Measurements from ENCODE around the gene WFIKKN1.

WFIKKN1 gene

GRCh38 chr16:657487-657886, 26.7 kb downstream of the WFIKKN1 start:
- H3K27ac ChIP-seq (ENCODE audit: low read depth, low read length): no peak overlapping the region
- H3K9me2 ChIP-seq (replicated peaks; ENCODE audit: control insufficient read depth, low read length): no peaks in the 10 kb centered on the region
- no peaks in the 10 kb centered on the region for H4K20me1 ChIP-seq (ENCODE audit: control insufficient read depth, insufficient read depth, low read depth, low read length)
- no peaks in the 10 kb centered on the region for H3K9me3 ChIP-seq (ENCODE audit: control insufficient read depth, insufficient read depth, low read length)
- H3K4me3 ChIP-seq (ENCODE audit: low read length): no peak overlapping the region
- H3K27me3 ChIP-seq (ENCODE audit: control insufficient read depth, low read length): no peaks in the 10 kb centered on the region
- no peak for TF ChIP-seq EZH2phosphoT487 (IDR thresholded peaks at IDR 0.05; ENCODE audit: borderline replicate concordance, low read length)
- TF ChIP-seq, protein P1, sequence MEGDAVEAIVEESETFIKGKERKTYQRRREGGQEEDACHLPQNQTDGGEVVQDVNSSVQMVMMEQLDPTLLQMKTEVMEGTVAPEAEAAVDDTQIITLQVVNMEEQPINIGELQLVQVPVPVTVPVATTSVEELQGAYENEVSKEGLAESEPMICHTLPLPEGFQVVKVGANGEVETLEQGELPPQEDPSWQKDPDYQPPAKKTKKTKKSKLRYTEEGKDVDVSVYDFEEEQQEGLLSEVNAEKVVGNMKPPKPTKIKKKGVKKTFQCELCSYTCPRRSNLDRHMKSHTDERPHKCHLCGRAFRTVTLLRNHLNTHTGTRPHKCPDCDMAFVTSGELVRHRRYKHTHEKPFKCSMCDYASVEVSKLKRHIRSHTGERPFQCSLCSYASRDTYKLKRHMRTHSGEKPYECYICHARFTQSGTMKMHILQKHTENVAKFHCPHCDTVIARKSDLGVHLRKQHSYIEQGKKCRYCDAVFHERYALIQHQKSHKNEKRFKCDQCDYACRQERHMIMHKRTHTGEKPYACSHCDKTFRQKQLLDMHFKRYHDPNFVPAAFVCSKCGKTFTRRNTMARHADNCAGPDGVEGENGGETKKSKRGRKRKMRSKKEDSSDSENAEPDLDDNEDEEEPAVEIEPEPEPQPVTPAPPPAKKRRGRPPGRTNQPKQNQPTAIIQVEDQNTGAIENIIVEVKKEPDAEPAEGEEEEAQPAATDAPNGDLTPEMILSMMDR (IDR thresholded peaks at IDR 0.05; ENCODE audit: low read depth, low read length, poor library complexity, severe bottlenecking): no peak
- no peaks in the 10 kb centered on the region for H3F3A ChIP-seq (ENCODE audit: control insufficient read depth, insufficient read depth)
- peaks cover 73% of the 10 kb centered on the region for H3K36me3 ChIP-seq (ENCODE audit: control insufficient read depth, low read length)
- no peak overlapping the region for H3K4me2 ChIP-seq (ENCODE audit: low read length)
- no peaks in the 10 kb centered on the region for H3K79me2 ChIP-seq (ENCODE audit: control insufficient read depth, low read length)
- peaks cover 12% of the 10 kb centered on the region for H3K4me1 ChIP-seq (ENCODE audit: control insufficient read depth, low read length)

DNA sequence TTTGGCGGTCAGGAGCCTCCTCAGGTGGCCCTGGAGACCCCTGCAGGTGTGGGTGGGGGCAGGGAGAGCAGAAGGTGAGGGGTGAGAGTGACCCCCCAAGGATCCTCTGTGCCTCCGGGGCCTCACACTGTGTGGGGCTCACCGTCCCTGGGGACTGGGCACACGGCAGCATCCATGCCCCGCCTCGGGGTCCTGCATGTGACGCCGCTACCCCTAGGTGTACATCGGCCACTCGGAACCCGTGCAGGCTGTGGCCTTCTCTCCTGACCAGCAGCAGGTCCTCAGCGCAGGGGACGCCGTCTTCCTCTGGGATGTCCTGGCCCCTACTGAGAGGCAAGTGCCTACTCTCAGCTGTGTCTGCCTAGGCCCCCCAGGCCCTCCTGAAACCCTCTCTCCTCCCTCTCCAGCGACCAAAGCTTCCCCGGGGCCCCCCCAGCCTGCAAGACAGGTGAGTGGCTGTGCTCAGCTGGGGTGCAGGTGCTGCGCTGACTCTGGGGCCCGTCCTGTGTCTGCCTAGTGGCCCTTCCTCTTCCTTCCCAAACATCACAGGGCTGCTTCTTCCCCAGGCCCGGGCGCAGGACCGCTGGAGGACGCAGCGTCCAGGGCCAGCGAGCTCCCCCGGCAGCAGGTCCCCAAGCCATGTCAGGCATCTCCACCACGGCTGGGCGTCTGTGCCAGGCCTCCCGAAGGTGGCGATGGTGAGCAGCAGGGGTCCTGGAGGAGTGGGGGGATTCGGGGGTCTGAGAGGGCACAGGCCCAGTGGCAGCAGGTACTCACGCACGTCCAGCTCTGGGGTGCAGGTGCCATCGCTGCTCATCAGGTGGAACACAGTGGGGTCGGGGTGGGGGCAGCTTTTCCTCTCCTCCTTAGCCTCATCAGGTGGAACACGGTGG, 28.1 kb downstream of the WFIKKN1 start:
- H3K4me3 ChIP-seq (ENCODE audit: low read length): no peak overlapping the region
- H3K4me2 ChIP-seq (ENCODE audit: low read length): no peak overlapping the region
- no peaks in the 10 kb centered on the region for H3K79me2 ChIP-seq (ENCODE audit: control insufficient read depth, low read length)
- no peaks in the 10 kb centered on the region for H3F3A ChIP-seq (ENCODE audit: control insufficient read depth, insufficient read depth)
- no peak for TF ChIP-seq EZH2phosphoT487 (IDR thresholded peaks at IDR 0.05; ENCODE audit: borderline replicate concordance, low read length)
- TF ChIP-seq, protein P1 (IDR thresholded peaks at IDR 0.05; ENCODE audit: low read depth, low read length, poor library complexity, severe bottlenecking): peak; percentile 34
- H3K4me1 ChIP-seq (ENCODE audit: control insufficient read depth, low read length): peaks cover 12% of the 10 kb centered on the region
- H3K9me3 ChIP-seq (ENCODE audit: control insufficient read depth, insufficient read depth, low read length): no peaks in the 10 kb centered on the region
- no peaks in the 10 kb centered on the region for H3K9me2 ChIP-seq (replicated peaks; ENCODE audit: control insufficient read depth, low read length)
- H4K20me1 ChIP-seq (ENCODE audit: control insufficient read depth, insufficient read depth, low read depth, low read length): no peaks in the 10 kb centered on the region
- no peak overlapping the region for H3K27ac ChIP-seq (ENCODE audit: low read depth, low read length)
- peaks cover 74% of the 10 kb centered on the region for H3K36me3 ChIP-seq (ENCODE audit: control insufficient read depth, low read length)
- H3K27me3 ChIP-seq (ENCODE audit: control insufficient read depth, low read length): no peaks in the 10 kb centered on the region

- Histone ChIP-seq H3K79me2 (ENCODE audit: control insufficient read depth, low read length) (no peaks in the 10 kb centered on the region), H3F3A (ENCODE audit: control insufficient read depth, insufficient read depth) (no peaks in the 10 kb centered on the region), H3K9me2 (replicated peaks; ENCODE audit: control insufficient read depth, low read length) (no peaks in the 10 kb centered on the region), H3K27me3 (ENCODE audit: control insufficient read depth, low read length) (no peaks in the 10 kb centered on the region), H3K4me2 (ENCODE audit: low read length) (no peak overlapping the region), H3K9me3 (ENCODE audit: control insufficient read depth, insufficient read depth, low read length) (no peaks in the 10 kb centered on the region), H3K27ac (ENCODE audit: low read depth, low read length) (no peak overlapping the region), H3K4me1 (ENCODE audit: control insufficient read depth, low read length) (peaks cover 12% of the 10 kb centered on the region), H4K20me1 (ENCODE audit: control insufficient read depth, insufficient read depth, low read depth, low read length) (no peaks in the 10 kb centered on the region), H3K36me3 (ENCODE audit: control insufficient read depth, low read length) (peaks cover 72% of the 10 kb centered on the region), H3K4me3 (ENCODE audit: low read length) (no peak overlapping the region)
- TF ChIP-seq, protein P1 (IDR thresholded peaks at IDR 0.05; ENCODE audit: low read depth, low read length, poor library complexity, severe bottlenecking): no peak
- no peak for TF ChIP-seq EZH2phosphoT487 (IDR thresholded peaks at IDR 0.05; ENCODE audit: borderline replicate concordance, low read length)
Observed at GRCh38 chr16:659618-660017, 28.8 kb downstream of the WFIKKN1 start.
